Stimulated activated CD4-positive, alpha-beta T cell treated with anti-CD3 and anti-CD28 coated beads, TNF-alpha, amount 100 ng/mL, for 1 hour (primary cell): ENCODE measurements around the gene AHDC1.
"Not testable (repeated sequence)": the region's sequence is repeated elsewhere in the genome, so short reads cannot be mapped to it uniquely, and the experiment has no call there.

Experiments
- DNase-seq, 3 donors: peaks; one replicate each; pipeline ENCODE4 v3.0.0-alpha.2; 2020; ENCODE audit warnings: low read depth in 3 of 3, low spot score in 1 of 3

Gene AHDC1

GRCh38 chr1:27634177-27634984, 30.4 kb upstream of the AHDC1 start:
- DNase-seq, result no peak

GRCh38 chr1:27633640-27634176, 29.8 kb upstream of the AHDC1 start:
- DNase-seq, result no peak

DNA sequence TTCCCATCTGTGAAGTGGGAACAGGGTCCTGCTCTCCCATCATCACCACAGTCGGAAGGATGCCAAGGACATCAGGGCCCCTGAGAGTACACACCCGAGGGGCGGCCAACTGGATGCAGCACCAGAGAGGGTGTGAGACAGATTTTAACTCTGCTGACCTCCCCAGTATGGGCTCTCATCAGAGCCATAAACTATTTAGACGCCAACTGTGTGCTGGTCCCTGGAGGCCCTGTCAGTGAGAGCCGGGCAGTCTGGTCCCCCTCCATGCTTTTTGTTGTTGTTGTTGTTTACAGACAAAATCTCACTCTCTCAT, 29.3 kb upstream of the AHDC1 start:
- DNase-seq, result no peak

DNA sequence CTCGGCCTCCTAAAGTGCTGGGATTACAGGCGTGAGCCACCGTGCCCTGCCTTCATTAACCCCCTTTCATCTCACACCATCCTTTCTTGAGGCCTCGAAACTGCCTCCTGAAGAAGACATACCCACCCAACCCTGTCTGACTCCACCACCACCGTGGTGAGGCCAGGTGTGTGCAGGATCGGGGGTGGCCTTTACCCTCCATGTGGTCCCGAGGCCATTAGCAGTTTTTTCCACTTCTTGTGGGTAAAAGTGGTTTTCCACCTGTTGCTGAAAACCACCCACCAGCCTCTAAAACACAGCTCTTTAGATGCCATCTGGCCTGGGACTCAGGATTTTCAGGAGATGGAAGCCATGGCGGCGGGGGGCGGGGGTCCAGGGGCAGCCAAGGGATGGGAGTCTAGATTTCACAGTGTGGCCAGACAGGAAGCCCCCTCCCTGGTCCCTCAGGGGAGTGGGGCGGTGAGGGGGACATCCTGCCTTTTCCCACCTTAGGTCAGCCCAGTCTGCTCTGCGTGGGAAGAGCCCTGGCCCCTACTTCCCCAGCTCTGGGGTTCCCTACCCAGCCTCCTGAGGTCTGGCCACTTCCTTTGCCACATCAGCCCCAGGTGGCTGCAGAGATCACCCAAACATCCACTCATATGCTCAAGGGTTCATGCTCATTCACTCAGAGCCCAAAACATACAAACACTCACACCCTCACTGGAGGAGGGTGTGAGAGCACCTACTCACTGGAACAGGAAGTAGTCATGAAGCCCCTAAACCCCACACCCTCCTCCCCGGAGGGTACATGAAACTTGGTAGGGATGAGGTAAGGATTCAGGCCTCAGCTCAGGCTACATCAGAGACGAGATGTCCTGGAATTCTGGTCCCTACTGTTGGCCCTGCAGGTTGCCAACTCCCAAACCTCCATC, 28.7 kb upstream of the AHDC1 start:
- DNase-seq, result peak in 1 of 3 donors; percentile 41

GRCh38 chr1:27630859-27631491, 27.0 kb upstream of the AHDC1 start:
- no peak for DNase-seq

- no peak for DNase-seq
Observed at GRCh38 chr1:27628712-27629111, 24.8 kb upstream of the AHDC1 start.

DNA sequence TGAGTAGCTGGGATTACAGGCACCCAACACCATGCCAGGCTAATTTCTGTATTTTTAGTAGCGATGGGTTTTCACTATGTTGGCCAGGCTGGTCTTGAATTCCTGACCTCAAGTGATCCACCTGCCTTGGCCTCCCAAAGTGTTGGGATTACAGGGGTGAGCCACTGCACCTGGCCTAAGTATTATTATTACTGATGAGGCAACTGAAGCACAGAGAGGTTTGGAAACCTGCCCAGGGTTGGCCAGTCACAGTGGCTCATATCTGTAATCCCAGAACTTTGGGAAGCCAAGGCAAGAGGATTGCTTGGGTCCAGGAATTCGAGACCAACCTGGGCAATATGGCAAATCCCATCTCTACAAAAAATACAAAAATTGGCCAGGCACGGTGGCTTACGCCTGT, 23.8 kb upstream of the AHDC1 start:
- not testable (repeated sequence) for DNase-seq

DNA sequence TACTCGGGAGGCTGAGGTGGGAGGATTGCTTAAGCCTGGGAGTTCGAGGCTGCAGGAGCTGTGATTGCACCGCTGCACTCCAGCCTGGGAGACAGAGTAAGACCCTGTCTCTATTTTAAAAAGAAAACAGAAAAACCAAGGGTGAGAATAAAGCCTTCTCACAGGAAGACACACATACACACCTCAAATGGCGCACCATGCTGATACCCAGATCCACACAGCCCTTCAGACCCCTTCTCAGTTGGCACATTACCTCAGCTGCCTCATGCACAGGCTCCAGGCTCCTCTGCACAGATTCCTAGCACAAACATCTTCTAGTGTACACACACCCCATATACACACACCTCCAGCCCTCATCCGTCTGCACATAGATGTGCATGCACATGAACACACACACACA, 23.1 kb upstream of the AHDC1 start:
- no peak for DNase-seq

DNA sequence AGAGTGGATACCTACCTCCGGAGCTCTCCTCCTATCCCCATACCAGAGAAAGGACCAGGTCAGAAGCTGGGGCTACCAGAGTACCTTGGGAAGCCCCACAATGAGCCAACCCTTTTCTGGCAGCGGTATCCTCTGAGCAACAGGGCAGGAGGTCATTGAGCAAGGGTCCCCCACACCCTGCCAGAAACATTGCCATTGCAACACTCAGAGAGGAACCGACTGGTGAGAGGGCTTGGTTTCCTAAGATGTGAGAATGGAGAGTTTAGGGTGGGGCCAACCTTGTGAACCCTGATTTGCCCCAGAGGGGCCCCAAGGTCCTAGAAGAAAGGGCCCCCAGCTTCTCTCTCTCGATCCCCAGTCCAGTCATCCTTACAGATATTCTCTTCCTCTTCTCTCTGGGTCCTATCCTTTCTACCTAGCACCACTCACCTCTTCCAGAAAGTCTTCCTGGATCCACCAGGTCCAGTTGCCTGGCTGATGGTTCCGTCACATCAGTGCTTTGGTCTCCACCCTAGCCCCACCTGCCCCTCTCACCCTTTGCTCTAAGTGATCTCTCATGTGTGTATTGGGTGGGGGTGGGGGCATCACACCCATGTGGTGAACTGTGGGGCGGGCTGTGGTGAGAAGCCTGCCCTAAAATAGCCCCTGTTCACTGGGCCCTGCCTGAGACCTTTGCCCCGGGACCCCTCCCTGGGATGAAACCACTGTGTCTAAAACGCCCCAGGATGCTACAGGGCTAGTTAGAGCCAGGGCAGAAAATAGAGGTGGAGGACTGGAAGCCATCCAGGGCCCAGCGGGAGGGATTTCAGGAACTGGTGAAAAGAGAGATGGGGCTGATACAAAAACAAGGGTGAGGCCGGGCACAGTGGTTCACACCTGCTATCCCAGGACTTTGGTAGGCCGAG, 22.3 kb upstream of the AHDC1 start:
- DNase-seq, result no peak

DNA sequence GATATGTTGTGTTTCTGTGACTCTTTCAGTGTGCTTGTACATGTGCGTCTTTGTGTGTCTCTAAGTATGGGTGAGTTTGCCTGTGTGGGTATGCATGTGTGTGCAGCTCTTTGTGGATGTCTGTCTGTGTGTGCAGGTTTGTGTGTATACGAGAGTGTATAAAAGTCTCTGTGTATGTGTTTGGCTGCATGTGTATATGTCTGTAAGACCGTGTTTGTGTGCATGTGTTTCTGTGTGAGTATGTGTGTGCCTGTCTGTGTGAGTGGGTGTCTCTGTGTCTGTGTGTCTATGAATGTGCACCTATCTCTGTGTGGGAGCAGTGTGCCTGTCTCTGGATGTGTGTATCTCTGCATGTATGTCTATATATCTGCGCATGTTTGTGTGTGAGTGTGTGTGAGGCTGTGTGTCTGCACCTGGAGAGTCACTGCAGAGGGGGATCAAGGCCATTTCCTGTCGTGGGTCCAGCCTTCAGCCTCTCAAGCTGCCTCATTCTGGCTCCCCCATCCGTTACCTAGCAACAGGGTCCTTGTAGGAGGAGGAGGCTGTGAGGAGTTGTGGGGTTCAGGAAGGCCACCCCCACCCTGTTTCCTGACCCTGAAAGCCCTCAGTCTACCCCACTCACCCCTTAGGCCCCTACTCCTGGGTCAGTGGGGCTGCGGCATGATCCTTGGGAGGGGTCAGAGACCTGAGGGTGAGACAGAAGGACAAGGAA, 20.7 kb upstream of the AHDC1 start:
- no peak for DNase-seq

DNA sequence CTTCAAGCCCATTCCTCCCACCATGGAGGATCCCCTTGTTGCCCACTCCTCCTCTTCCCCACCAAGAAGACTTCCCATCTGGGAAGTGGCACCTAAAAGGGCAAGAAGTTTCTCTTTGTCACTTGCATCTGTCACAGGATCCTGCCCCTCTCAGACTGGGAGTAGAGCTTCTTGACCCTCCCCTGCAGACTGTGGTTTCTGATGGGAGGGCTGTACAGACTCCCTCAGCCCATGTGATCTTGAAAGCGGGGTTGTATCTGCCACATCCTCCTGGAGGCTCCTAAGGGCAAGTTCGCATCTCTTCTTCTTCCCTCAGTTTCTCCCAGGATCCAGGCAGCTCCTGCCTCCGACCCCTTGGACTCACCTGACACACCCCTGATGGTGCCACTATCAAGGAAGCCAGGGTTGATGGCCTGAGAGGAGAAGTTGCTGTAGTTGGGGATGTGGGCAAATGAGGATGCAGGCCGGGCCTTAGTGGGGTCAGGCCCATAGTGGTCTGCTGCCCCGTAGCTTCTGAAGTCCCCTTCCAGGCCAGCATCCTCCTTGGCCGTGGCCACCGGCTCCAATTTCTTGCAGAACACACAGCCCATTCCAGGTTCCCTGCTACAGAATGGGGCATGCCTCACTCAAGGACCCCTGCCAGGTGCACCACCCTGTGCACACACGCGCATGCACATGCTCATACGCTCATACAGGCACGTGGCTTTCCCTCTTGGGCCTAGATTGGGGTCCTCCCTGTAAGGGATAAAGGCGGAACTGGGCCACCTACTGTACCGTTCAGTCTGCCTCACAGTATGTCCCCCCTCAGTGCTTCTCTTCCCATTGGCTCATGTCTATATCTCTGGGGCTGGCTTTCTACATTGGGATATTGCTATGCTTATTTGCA, 19.6 kb upstream of the AHDC1 start:
- no peak for DNase-seq

DNA sequence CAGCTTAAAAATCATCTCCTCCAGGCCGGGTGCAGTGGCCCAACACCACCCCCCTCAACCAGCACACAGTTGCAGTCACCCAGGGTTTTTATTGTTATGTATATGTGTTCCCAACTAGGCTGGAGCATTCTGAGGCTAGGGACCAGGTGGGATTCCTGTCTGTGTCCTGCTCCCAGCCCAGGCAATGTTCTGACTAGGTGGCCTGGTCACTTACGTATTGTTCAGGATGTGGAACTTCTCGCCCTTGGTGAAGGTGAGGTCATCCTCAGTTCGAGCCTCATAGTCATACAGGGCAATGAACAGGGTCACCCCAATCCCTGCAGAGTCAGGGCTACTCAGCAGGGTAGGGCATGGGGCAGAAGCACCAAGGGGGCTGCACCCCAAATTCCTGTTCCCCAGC, 18.9 kb upstream of the AHDC1 start:
- no peak for DNase-seq

DNA sequence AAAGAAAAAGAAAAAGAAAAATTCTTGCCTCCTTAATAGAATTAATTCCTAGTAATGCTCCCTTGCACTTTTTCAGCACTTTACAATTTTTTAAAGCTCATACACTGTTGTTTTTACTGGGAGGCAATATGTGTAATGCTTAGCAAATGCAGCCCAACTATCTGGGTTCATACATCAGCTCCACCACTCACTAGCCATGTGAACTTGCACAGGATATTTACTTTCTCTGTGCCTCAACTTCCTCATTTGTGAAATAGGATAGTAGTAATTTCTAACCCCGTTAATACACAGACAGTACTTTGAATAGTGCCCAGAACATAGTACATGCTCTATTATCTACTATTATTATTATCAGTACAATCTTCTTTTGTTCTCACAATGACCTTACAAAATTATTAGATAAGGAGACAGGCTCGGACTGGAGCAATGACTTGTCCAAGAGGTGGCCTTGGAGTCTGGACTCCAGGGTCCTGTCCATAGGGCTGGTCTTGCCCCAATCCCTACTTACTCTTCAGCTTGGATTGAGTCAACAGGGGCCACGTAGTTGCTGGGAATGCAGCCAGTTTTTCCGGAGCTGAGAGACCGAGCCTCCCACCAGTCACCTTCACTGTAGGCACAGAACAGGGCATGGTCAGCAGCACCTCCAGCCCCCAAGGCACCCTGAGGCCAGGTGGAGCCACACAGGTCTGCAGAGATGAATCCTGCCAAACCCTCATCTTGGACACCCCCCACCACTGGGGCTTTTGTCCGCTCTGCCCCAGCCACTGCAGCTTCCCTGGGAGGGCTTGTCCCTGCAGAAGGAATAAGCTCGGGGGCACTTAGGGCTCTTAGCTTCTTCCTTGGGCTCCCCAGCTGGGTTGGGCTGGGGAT, 17.3 kb upstream of the AHDC1 start:
- DNase-seq, result no peak

DNA sequence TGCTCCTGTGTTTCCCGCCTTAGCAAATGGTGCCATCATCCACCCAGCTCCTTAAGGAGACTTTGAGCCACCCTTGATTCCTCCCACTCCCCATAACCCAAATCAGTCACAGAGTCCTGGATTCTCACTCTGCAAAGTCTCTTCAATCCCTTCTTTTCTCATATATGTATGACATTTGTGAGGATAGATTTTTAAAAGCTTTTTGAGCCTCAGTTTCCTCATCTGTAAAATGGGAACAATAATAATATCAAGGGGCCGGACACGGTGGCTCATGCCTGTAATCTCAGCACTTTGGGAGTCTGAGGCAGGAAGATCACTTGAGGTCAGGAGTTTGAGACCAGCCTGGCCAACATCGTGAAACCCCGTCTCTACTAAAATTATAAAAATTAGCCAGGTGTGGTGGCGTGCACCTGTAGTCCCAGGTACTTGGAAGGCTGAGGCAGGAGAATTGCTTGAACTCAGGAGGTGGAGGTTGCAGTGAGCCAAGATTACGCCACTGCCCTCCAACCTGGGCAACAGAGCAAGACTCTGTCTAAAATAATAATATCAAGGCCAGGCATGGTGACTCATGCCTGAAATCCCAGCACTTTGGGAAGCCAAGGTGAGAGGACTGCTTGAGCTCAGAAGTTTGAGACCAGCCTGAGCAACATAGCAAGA, 16.0 kb upstream of the AHDC1 start:
- not testable (repeated sequence) for DNase-seq

DNA sequence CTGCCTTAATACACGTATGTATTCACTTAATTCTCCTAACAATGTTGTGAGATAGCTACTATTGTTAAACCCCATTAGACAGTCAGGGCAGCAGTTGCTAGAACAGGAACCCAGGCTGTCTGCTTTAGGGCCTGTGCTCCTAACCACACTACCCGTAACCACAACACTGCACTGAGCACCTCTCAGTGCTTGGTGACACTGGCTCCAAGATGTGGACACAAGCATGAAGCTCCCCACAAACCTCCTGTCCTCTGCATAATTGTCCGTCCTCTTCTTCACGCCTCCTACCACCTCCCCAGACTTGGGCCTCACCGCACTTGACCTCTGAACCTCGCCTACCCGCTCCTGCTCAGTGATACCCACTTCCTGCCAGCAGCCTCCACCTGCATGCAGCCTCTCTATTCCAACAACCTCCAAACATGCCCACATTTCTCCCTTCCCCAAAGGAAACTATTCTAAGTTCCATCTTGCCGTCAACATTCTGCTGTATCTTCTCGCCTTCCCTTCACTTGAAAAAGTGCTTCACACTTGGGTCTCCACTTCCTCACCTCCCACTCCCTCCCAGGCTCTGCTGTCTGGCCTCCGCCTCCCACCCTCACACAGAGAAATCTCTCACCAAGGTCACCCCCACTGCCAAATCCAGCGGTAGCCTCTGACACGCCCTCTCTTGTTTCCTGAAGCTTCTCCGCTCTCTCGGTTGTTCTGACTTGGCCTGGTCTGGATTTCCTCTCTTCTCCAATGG, 14.6 kb upstream of the AHDC1 start:
- DNase-seq, result no peak

DNA sequence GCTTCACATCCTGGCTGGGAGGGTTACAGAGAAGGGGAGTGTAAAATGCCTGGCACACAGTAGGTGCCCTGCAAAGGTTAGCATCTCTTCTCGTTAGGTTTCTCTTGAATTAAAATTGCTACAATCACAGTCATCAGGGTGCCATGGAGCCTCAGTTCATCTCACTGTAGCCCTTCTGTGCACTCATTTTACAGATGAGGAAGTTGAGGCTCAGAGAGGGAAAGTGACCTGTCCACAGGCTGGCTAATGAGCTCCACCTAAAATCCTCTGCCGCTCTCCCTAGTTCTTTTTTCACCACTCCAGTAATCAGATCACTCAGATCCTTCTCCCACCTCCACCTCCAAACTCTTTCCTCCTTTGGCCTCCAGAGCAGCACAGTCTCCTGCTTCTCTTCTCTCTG, 13.5 kb upstream of the AHDC1 start:
- DNase-seq, result no peak

DNA sequence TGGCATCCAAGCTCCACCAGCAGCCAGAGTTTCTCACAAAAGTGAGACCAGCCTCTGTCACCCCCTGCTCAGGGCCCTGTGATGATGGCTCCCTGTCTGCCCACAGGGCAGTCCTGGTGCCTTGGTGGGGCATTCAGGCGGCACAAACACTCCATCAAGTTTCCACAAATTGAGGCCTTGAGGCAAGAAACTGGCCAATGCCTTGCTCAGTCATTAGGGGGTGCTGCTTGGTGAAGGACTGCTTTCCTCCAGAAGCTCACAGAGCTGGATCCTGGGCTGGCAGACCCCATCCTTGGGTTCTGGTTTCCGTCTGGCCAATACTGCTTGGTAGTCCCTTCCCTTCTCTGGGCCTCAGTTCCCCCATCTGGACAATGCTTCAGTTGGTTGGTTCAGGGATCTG, 12.5 kb upstream of the AHDC1 start:
- DNase-seq, result no peak
